Measurements from ENCODE around the gene MFAP4.

The MFAP4 gene

DNA sequence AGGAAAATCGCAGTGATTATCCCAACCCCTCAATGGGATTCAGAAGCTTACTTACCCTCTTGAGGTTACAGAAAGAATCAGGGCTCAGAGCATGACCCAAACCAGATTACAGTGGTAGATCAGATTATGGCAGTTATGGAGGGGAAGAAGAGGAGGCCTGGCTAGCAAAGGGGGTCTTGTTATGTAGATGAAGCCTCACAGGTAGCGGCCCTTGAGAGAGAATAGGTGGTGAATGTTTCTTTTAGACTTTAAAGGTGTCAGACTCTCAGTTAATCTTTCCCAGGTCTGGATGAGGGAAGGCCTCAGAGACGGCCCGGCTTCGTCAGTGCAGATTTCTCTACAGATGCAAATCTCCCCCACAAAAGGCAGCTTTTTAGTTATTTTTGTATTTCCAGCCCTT, 39.6 kb upstream of the MFAP4 start:
- no peak for TF ChIP-seq ZBTB7A (IDR thresholded peaks at IDR 0.05; ENCODE audit: low read depth)
- TF ChIP-seq CREB1 (IDR thresholded peaks at IDR 0.05; ENCODE audit: low read depth): no peak
- no peak for TF ChIP-seq TEAD4 (IDR thresholded peaks at IDR 0.05)
- TF ChIP-seq TCF12 (IDR thresholded peaks at IDR 0.05; ENCODE audit: low read depth): no peak
- TF ChIP-seq NFIC (IDR thresholded peaks at IDR 0.05): no peak
- TF ChIP-seq CEBPB (IDR thresholded peaks at IDR 0.05): no peak
- no peak for TF ChIP-seq MAX (IDR thresholded peaks at IDR 0.05)
- no peak for TF ChIP-seq EP300 (IDR thresholded peaks at IDR 0.05; ENCODE audit: borderline replicate concordance)
- TF ChIP-seq TAF1 (IDR thresholded peaks at IDR 0.05; ENCODE audit: low read depth): no peak
- TF ChIP-seq RAD21 (IDR thresholded peaks at IDR 0.05; ENCODE audit: low read depth): no peak
- TF ChIP-seq FOXM1 (IDR thresholded peaks at IDR 0.05; ENCODE audit: borderline replicate concordance, low read depth): no peak
- no peak for TF ChIP-seq REST (IDR thresholded peaks at IDR 0.05; ENCODE audit: low read depth)
- TF ChIP-seq YY1 (IDR thresholded peaks at IDR 0.05; ENCODE audit: low read depth): no peak
- TF ChIP-seq EGR1 (IDR thresholded peaks at IDR 0.05): no peak
- TF ChIP-seq, protein P1, sequence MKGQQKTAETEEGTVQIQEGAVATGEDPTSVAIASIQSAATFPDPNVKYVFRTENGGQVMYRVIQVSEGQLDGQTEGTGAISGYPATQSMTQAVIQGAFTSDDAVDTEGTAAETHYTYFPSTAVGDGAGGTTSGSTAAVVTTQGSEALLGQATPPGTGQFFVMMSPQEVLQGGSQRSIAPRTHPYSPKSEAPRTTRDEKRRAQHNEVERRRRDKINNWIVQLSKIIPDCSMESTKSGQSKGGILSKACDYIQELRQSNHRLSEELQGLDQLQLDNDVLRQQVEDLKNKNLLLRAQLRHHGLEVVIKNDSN (IDR thresholded peaks at IDR 0.05): no peak

DNA sequence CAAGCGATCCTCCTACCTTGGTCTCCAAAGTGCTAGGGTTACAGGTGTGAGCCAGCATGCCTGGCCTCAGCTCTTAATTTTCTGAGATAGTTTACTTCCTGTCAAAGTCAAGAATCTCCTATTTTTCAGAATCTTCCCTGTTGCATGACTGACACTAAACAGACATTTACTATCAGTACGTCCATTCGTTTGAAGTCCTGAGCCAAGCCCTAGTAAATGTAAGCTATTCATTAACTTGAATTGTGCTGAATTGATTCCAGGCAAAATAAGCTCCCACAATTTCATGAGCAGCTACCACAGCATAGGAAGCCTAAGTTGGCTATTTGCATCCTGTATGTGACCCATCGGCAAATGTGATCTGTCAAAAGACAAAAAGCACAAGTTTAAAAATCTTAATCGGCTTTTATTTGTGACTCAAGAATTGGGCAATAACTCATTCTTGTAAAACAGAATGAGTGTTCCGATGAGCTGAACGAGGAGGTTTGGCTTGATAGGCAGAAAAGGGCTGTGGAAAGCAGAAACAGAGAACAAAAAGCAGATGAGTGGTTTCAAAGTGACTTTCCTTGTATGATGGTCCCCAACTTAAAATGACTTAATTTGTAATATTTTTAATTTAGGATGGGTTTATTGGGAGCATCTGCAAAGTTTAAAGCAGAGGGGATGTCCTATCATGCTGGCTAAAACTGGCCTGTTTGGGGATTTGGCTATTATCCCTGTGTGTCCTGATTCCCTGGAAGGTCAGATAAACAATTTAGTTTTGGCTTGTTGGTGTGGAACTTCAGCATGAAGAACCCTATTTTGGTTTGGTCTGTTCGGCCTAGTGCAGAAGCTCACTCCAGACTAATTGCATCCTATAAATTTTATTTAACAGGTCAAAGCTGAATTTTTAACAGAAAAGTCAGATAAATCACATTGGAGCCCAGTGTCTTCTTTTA, 38.2 kb upstream of the MFAP4 start:
- TF ChIP-seq, protein P1 (IDR thresholded peaks at IDR 0.05): no peak
- TF ChIP-seq MAX (IDR thresholded peaks at IDR 0.05) (no peak), TAF1 (IDR thresholded peaks at IDR 0.05; ENCODE audit: low read depth) (no peak), EP300 (IDR thresholded peaks at IDR 0.05; ENCODE audit: borderline replicate concordance) (no peak), EGR1 (IDR thresholded peaks at IDR 0.05) (no peak), RAD21 (IDR thresholded peaks at IDR 0.05; ENCODE audit: low read depth) (no peak), ZBTB7A (IDR thresholded peaks at IDR 0.05; ENCODE audit: low read depth) (no peak), CEBPB (IDR thresholded peaks at IDR 0.05) (no peak), YY1 (IDR thresholded peaks at IDR 0.05; ENCODE audit: low read depth) (no peak), REST (IDR thresholded peaks at IDR 0.05; ENCODE audit: low read depth) (no peak), TCF12 (IDR thresholded peaks at IDR 0.05; ENCODE audit: low read depth) (no peak), TEAD4 (IDR thresholded peaks at IDR 0.05) (no peak), NFIC (IDR thresholded peaks at IDR 0.05) (no peak), CREB1 (IDR thresholded peaks at IDR 0.05; ENCODE audit: low read depth) (no peak), FOXM1 (IDR thresholded peaks at IDR 0.05; ENCODE audit: borderline replicate concordance, low read depth) (no peak)

GRCh38 chr17:19421926-19422325, 34.9 kb upstream of the MFAP4 start:
- TF ChIP-seq REST (IDR thresholded peaks at IDR 0.05; ENCODE audit: low read depth) (no peak), RAD21 (IDR thresholded peaks at IDR 0.05; ENCODE audit: low read depth) (no peak), TAF1 (IDR thresholded peaks at IDR 0.05; ENCODE audit: low read depth) (no peak), EP300 (IDR thresholded peaks at IDR 0.05; ENCODE audit: borderline replicate concordance) (no peak), CREB1 (IDR thresholded peaks at IDR 0.05; ENCODE audit: low read depth) (no peak), ZBTB7A (IDR thresholded peaks at IDR 0.05; ENCODE audit: low read depth) (no peak), EGR1 (IDR thresholded peaks at IDR 0.05) (no peak), TEAD4 (IDR thresholded peaks at IDR 0.05) (no peak), TCF12 (IDR thresholded peaks at IDR 0.05; ENCODE audit: low read depth) (no peak), YY1 (IDR thresholded peaks at IDR 0.05; ENCODE audit: low read depth) (no peak), MAX (IDR thresholded peaks at IDR 0.05) (no peak), CEBPB (IDR thresholded peaks at IDR 0.05) (no peak), NFIC (IDR thresholded peaks at IDR 0.05) (no peak), FOXM1 (IDR thresholded peaks at IDR 0.05; ENCODE audit: borderline replicate concordance, low read depth) (no peak)
- TF ChIP-seq, protein P1 (IDR thresholded peaks at IDR 0.05): no peak
